T follicular helper cell (primary cell): Measurements from ENCODE around the gene SCRG1.

Experiments used
- DNase-seq: peaks from one replicate; pipeline ENCODE4 v3.0.0-alpha.2; 2020; ENCODE audit warnings: low read depth

SCRG1 gene

GRCh38 chr4:173411106-173411693 lies 12.3 kb upstream of the SCRG1 start:
- DNase-seq, result no peak

GRCh38 chr4:173410079-173410478 lies 11.2 kb upstream of the SCRG1 start:
- no peak for DNase-seq

- DNase-seq, result no peak
Observed at GRCh38 chr4:173405840-173406606, 7.1 kb upstream of the SCRG1 start.

GRCh38 chr4:173404296-173404865 lies 5.5 kb upstream of the SCRG1 start:
- DNase-seq, result no peak

GRCh38 chr4:173403051-173403450 lies 4.1 kb upstream of the SCRG1 start:
- DNase-seq, result no peak

GRCh38 chr4:173401063-173401462 lies 2.1 kb upstream of the SCRG1 start:
- DNase-seq, result no peak

- no peak for DNase-seq
Observed at GRCh38 chr4:173398220-173398619, 696 bp downstream of the SCRG1 start.

- no peak for DNase-seq
Observed at GRCh38 chr4:173397604-173398003, 1.3 kb downstream of the SCRG1 start.

GRCh38 chr4:173391701-173392100 lies 7.2 kb downstream of the SCRG1 start:
- DNase-seq, result no peak

- DNase-seq, result no peak
Observed at GRCh38 chr4:173386751-173387150, 12.2 kb downstream of the SCRG1 start.

- DNase-seq, result no peak
Observed at GRCh38 chr4:173382349-173382748, 16.6 kb downstream of the SCRG1 start.

- DNase-seq, result no peak
Observed at GRCh38 chr4:173381610-173382009, 17.3 kb downstream of the SCRG1 start.

- no peak for DNase-seq
Observed at GRCh38 chr4:173380987-173381386, 17.9 kb downstream of the SCRG1 start.

GRCh38 chr4:173379929-173380328 lies 19.0 kb downstream of the SCRG1 start:
- no peak for DNase-seq

GRCh38 chr4:173374588-173374987 lies 24.3 kb downstream of the SCRG1 start:
- no peak for DNase-seq

GRCh38 chr4:173371292-173372192 lies 27.4 kb downstream of the SCRG1 start:
- peak; percentile 21 for DNase-seq

GRCh38 chr4:173370477-173371291 lies 28.2 kb downstream of the SCRG1 start, which contains the start of gene SAP30:
TSS of gene SAP30 (plus strand) at chr4:173370954. CDS start at chr4:173371183, 229 bp downstream.
- DNase-seq, result peak; percentile 96

GRCh38 chr4:173370130-173370476 lies 28.8 kb downstream of the SCRG1 start:
- DNase-seq, result peak; percentile 41

GRCh38 chr4:173367946-173368345 lies 31.0 kb downstream of the SCRG1 start:
- DNase-seq, result no peak

GRCh38 chr4:173367285-173367684 lies 31.6 kb downstream of the SCRG1 start:
- DNase-seq, result no peak

- DNase-seq, result no peak
Observed at GRCh38 chr4:173365359-173365996, 33.4 kb downstream of the SCRG1 start.
